Endothelial cell of umbilical vein (primary cell): ENCODE data around the gene KAZN. TPM values are rescaled to one million over a fixed set of nuclear protein-coding genes. Genes with fewer than 3 reads are reported as not detected.

Experiments used
- BruUV-seq: library from RNA; stranded (reverse); fragments of 400-500 nt; replicated peaks from 2 replicates; lab custom pipeline; 2021; lab: Mats Ljungman, UMichigan
- CTCF ChIA-PET: fragments of 300-600, 350-600 bp; sonication (Branson Sonifier 250); formaldehyde crosslinking; loops from one replicate; lab custom pipeline; 2021; ENCODE audit warnings: antibody characterized with exemption, inconsistent platforms; lab: Charles Lee
- POLR2A ChIA-PET: fragments of 300-600, 350-600 bp; sonication (Branson Sonifier 250); formaldehyde crosslinking; loops from one replicate; lab custom pipeline; 2021; ENCODE audit warnings: antibody characterized with exemption, inconsistent platforms; lab: Charles Lee
- DNase-seq: peaks from one replicate; pipeline ENCODE4 v3.0.0-alpha.2; 2011; ENCODE audit warnings: low read depth, low spot score
- FAIRE-seq: peaks from 2 replicates; lab custom pipeline; 2011; peaks lifted over from hg19 to GRCh38; lab: Jason Lieb, UNC
- H2AFZ ChIP-seq: 2 replicates; pipeline ENCODE4 v1.6.0; 2012; ENCODE audit warnings: low read depth, low read length, control low read depth, inconsistent platforms
- H3K27ac ChIP-seq: 2 replicates; pipeline ENCODE4 v1.5.1; 2011; ENCODE audit warnings: low read depth, mild to moderate bottlenecking, control low read depth, low read length, moderate library complexity; ENCODE audit not compliant: insufficient read depth
- H3K27me3 ChIP-seq, 2 experiments: 2 replicates each; pipeline versions ENCODE4 v1.6.0 to v1.6.1; 2011; ENCODE audit warnings: low read length in 2 of 2, mixed read lengths in 1 of 2; ENCODE audit not compliant: control insufficient read depth in 2 of 2, insufficient read depth in 2 of 2
- H3K36me3 ChIP-seq, 2 experiments: 2 replicates in 1 of 2; 3 replicates in 1 of 2; pipeline ENCODE4 v1.5.1; 2011; ENCODE audit warnings: low read length in 2 of 2, mild to moderate bottlenecking in 1 of 2, moderate library complexity in 1 of 2; ENCODE audit not compliant: control insufficient read depth in 2 of 2, insufficient read depth in 2 of 2; ENCODE audit errors: extremely low read depth in 1 of 2
- H3K4me1 ChIP-seq: 3 replicates; pipeline ENCODE4 v1.5.1; 2011; ENCODE audit warnings: mild to moderate bottlenecking, low read length; ENCODE audit not compliant: control insufficient read depth, insufficient read depth; ENCODE audit errors: extremely low read depth
- H3K4me2 ChIP-seq: 2 replicates; pipeline ENCODE4 v1.6.1; 2011; ENCODE audit warnings: low read length, control low read depth, mixed read lengths; ENCODE audit not compliant: insufficient read depth
- H3K4me3 ChIP-seq, 3 experiments: fragments of 200-600 bp in 1 of 3; sonication (generic), shearing (Covaris generic) in 1 of 3; replicated peaks in 1 of 3; 2 replicates each; pipeline ENCODE4 v1.5.1; 2011 to 2016; ENCODE audit warnings: control low read depth in 3 of 3, low read length in 3 of 3, mild to moderate bottlenecking in 2 of 3, inconsistent platforms in 1 of 3, low read depth in 1 of 3, moderate library complexity in 1 of 3; ENCODE audit not compliant: insufficient read depth in 1 of 3
- H3K79me2 ChIP-seq: 2 replicates; pipeline ENCODE4 v1.6.0; 2012; ENCODE audit warnings: low read length, inconsistent platforms; ENCODE audit not compliant: control insufficient read depth, insufficient read depth
- H3K9ac ChIP-seq: replicated peaks from 2 replicates; pipeline ENCODE3; 2011; ENCODE audit warnings: low read length, control low read depth; ENCODE audit not compliant: insufficient read depth; ENCODE audit errors: extremely low read depth
- H3K9me1 ChIP-seq: replicated peaks from 3 replicates; pipeline ENCODE4 v1.6.0; 2011; ENCODE audit warnings: mild to moderate bottlenecking, low read length; ENCODE audit not compliant: control insufficient read depth, insufficient read depth; ENCODE audit errors: extremely low read depth
- H3K9me3 ChIP-seq: replicated peaks from 2 replicates; pipeline ENCODE4 v1.5.1; 2012; ENCODE audit warnings: low read length, inconsistent platforms; ENCODE audit not compliant: control insufficient read depth, insufficient read depth
- H4K20me1 ChIP-seq: replicated peaks from 2 replicates; pipeline ENCODE3; 2011; ENCODE audit warnings: mild to moderate bottlenecking, low read length; ENCODE audit not compliant: control insufficient read depth, insufficient read depth; ENCODE audit errors: extremely low read depth
- EZH2 ChIP-seq: IDR thresholded peaks from 2 replicates; pipeline ENCODE4 v1.6.1; 2012; ENCODE audit warnings: borderline replicate concordance, low read depth, mild to moderate bottlenecking, moderate library complexity, low read length, inconsistent platforms; ENCODE audit not compliant: severe bottlenecking
- FOS ChIP-seq: IDR thresholded peaks from 2 replicates; pipeline ENCODE4 v1.6.1; 2011; ENCODE audit warnings: mild to moderate bottlenecking, low read length, moderate library complexity, borderline replicate concordance; ENCODE audit not compliant: insufficient read depth
- JUN ChIP-seq: IDR thresholded peaks from 2 replicates; pipeline ENCODE4 v1.6.1; 2011; ENCODE audit warnings: borderline replicate concordance, low read depth; ENCODE audit not compliant: insufficient read length, insufficient read depth
- MYC ChIP-seq: IDR thresholded peaks from one replicate; pipeline ENCODE4 v1.6.1; 2011; ENCODE audit warnings: mild to moderate bottlenecking, low read depth, low read length
- POLR2A ChIP-seq: IDR thresholded peaks from 2 replicates; pipeline ENCODE4 v1.6.1; 2012; ENCODE audit warnings: low read depth, mild to moderate bottlenecking, control low read depth, low read length
- dilution Hi-C: fragments of 300-500 bp; cut with MboI; formaldehyde crosslinking; loops from one replicate; pipeline ENCODE4 v1.15.0; 2019; ENCODE audit warnings: low sequenced_read_pairs; ENCODE audit not compliant: extremely low pct_ligation_motif_present
- intact Hi-C: fragments of 100-400 bp; cut with micrococcal nuclease; formaldehyde crosslinking; loops from one replicate; pipeline ENCODE4 v1.10.0; 2022
- polyA plus RNA-seq, 4 experiments: library from polyadenylated mRNA; depleted of rRNA in 3 of 4; stranded (reverse) in 3 of 4; unstranded in 1 of 4; fragments of >200 nt; gene quantifications; 2 replicates each; pipeline versions ENCODE4 v1.2.1 to v1.2.3, GENCODE V29; 2011 to 2012; ENCODE audit warnings: missing spikeins in 1 of 4
- total RNA-seq: library from RNA; stranded (reverse); gene quantifications from 2 replicates; pipeline ENCODE4 v1.2.3, GENCODE V29; 2021
- TF ChIP-seq, protein P1 (sequence below): IDR thresholded peaks from 2 replicates; pipeline ENCODE4 v1.6.1; 2011; ENCODE audit not compliant: insufficient read depth, insufficient read length

The KAZN gene
- total and polyA plus RNA-seq, 2 donors (not counting 3 experiments of a cell fraction or from before 2014, with no cell fraction given) = 1.6 to 5.8 TPM

DNA sequence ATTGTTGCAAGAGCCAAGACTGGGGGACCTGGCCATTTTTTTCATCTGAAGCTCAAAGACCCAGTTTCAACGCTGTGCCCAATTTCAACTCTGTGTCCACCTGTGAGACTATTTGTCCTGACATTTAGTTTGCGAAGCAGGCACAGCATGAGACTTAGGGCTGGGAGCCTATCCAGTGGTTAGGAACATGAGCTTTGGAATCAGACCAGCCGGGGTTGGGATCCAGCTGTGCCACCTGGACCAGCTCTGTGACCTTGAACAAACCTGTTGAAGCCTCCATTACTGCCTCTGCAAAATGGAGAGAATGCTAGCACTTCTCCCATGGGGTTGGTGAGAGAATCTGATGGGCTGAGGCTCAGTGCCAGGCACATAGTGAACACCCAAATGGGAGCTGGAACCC, 348.9 kb downstream of the KAZN start:
- CTCF ChIA-PET = interaction anchor here (0.7 to 1.6 kb wide), 2 partner anchors 17 to 79 kb away, joined by 3 to 4 read pairs; no protein-coding TSS in a partner anchor
- no peaks in the 10 kb centered on the region for H3K9me3 ChIP-seq
- no peak overlapping the region for H3K4me3 ChIP-seq
- FAIRE-seq = no peak
- H3K27ac ChIP-seq = no peak overlapping the region
- H3K4me1 ChIP-seq = peaks cover 8% of the 10 kb centered on the region
- H3K79me2 ChIP-seq = no peaks in the 10 kb centered on the region
- DNase-seq = no peak
- no peaks in the 10 kb centered on the region for H3K36me3 ChIP-seq
- no peak overlapping the region for H2AFZ ChIP-seq
- H3K9ac ChIP-seq = no peak overlapping the region
- H4K20me1 ChIP-seq = no peaks in the 10 kb centered on the region
- H3K4me2 ChIP-seq = no peak overlapping the region
- BruUV-seq = no TSS peak
- H3K9me1 ChIP-seq = no peaks in the 10 kb centered on the region
- POLR2A ChIA-PET = interaction anchor here (0.9 kb wide), 1 partner anchor 68 kb away, joined by 3 read pairs; no protein-coding TSS in a partner anchor
- dilution Hi-C loops (no loop called here), intact Hi-C loops (no loop called here)
- TF ChIP-seq POLR2A (no peak), FOS (no peak), EZH2 (no peak), MYC (no peak)
- TF ChIP-seq, protein P1, sequence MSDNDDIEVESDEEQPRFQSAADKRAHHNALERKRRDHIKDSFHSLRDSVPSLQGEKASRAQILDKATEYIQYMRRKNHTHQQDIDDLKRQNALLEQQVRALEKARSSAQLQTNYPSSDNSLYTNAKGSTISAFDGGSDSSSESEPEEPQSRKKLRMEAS = no peak
- no peaks in the 10 kb centered on the region for H3K27me3 ChIP-seq

DNA sequence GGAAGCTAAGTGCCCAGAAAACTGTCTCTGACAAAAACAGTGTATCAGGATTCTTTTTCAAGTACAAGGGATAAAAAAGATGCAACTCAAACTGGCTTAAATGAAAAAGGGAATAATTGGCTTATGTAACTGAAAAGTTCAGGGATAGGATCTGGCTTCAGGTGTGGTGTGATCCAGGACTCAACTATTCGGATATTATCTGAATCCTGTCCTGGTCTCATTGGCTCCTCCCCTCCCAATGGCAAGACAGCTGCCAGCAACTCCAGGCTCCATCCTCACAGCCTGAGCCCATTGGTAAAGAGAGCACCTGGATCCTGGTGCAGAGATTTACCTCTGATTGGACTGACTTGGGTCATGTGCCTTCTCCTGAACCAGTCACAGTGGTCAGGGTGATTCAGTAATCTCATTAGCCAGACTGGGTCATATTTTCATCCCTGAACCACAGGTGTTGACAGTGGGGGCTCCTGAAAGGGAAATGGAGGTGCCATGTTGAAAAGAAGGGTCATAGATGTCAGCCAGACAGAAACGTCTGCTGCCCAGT, 349.7 kb downstream of the KAZN start:
- Histone ChIP-seq H3K27me3 (no peaks in the 10 kb centered on the region), H3K4me2 (no peak overlapping the region), H3K79me2 (no peaks in the 10 kb centered on the region), H3K9ac (no peak overlapping the region), H3K9me3 (no peaks in the 10 kb centered on the region), H3K9me1 (no peaks in the 10 kb centered on the region), H3K36me3 (no peaks in the 10 kb centered on the region), H2AFZ (no peak overlapping the region), H3K27ac (no peak overlapping the region), H3K4me1 (peaks cover 8% of the 10 kb centered on the region), H3K4me3 (no peak overlapping the region), H4K20me1 (no peaks in the 10 kb centered on the region)
- CTCF ChIA-PET = interaction anchor here (0.7 to 1.6 kb wide), 2 partner anchors 17 to 78 kb away, joined by 3 to 4 read pairs; no protein-coding TSS in a partner anchor
- intact Hi-C loops = no loop called here
- BruUV-seq = no TSS peak
- dilution Hi-C loops = no loop called here
- POLR2A ChIA-PET = no interaction called here
- FAIRE-seq = no peak
- DNase-seq = no peak
- TF ChIP-seq, protein P1 = no peak
- TF ChIP-seq JUN = no peak
